Coronary artery (tissue), 2 donors: ENCODE measurements around the gene AFG3L2.

Source experiments
- DNase-seq: peaks from one replicate; pipeline ENCODE4 v3.0.0-alpha.2; 2017; ENCODE audit warnings: low spot score
- H3K27ac ChIP-seq, 2 donors: fragments of 200-600 bp; sonication (generic); one replicate each; pipeline ENCODE4 v1.5.1; 2016 to 2019
- H3K4me3 ChIP-seq: fragments of 200-600 bp; sonication (generic); 2 replicates; pipeline ENCODE4 v1.5.1; 2016; ENCODE audit warnings: mild to moderate bottlenecking, moderate library complexity
- CTCF ChIP-seq: fragments of 200-600 bp; sonication (generic); IDR thresholded peaks from one replicate; pipeline ENCODE4 v1.5.1; 2019; ENCODE audit warnings: antibody characterized with exemption

AFG3L2 gene

DNA sequence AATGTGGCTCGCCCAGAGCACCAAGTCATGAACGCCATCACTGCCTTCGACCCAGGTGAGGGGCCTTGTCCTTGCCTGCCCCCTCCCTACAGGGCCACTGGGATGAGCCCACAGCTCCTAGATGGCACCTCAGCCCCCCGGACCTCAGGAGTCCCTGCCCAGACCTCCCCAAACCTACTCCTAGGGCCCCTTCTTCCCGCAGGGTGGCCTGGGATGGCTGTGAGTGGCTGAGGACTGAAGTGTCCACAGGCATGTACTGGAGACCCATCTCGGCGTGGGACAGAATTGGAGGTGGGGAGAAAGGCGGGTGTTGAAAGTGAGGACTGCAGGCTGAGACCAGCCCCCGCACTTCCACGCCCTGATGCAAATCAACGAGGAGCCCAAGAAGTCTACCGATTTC lies 71.8 kb downstream of the AFG3L2 start:
- Histone ChIP-seq H3K27ac (no peak overlapping the region), H3K4me3 (no peak overlapping the region)
- TF ChIP-seq CTCF, result no peak
- DNase-seq, result peak; percentile 72

- TF ChIP-seq CTCF, result no peak
- peak; percentile 71 for DNase-seq
- H3K4me3 ChIP-seq, result no peak overlapping the region
- no peak overlapping the region for H3K27ac ChIP-seq
These were observed 72.4 kb downstream of the AFG3L2 start for GRCh38 chr18:12304351-12305210.

DNA sequence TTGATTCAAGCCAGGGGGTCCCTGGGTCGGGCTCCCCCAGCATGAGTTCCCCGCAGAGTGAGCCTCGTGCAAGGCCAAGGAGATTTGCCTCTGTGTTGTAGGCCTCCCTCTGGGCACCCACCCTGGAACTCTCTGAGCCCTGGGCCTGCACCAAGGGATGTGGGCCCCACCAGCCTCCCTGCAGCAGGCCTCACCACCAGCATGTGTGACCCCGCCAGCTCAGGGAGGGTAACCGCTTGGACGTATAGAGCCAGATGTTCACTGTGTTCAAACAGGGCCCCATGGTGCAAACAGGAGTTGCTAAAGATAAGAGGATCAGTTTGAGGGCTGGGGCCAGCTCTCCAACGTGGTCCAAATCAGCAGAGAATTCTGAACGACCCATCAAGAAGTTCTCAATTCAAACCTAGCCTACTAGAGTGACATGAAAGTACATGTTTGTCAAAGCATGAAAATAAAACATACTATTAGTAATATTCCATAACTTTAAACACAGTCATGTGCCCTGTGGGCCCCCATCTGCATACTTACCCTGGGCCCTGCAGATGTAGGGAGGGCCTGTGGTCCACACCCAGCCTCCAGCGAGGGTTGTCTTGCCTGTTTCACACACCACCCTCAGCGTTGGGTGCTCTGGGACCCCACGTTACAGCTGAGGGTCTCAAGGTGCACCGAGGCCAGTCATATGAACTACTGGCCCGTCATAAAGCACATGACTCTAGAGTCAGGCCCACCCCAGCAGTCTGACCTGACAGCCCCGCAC lies 74.5 kb downstream of the AFG3L2 start:
- no peak for TF ChIP-seq CTCF
- H3K4me3 ChIP-seq, result no peak overlapping the region
- DNase-seq, result peak; percentile 47
- no peak overlapping the region for H3K27ac ChIP-seq

GRCh38 chr18:12301263-12302005 lies 75.6 kb downstream of the AFG3L2 start:
- Histone ChIP-seq H3K4me3 (no peak overlapping the region), H3K27ac (no peak overlapping the region)
- TF ChIP-seq CTCF, result no peak
- DNase-seq, result no peak

- DNase-seq, result no peak
- no peak overlapping the region for H3K4me3 ChIP-seq
These were observed 77.2 kb downstream of the AFG3L2 start for GRCh38 chr18:12299862-12300261.

DNA sequence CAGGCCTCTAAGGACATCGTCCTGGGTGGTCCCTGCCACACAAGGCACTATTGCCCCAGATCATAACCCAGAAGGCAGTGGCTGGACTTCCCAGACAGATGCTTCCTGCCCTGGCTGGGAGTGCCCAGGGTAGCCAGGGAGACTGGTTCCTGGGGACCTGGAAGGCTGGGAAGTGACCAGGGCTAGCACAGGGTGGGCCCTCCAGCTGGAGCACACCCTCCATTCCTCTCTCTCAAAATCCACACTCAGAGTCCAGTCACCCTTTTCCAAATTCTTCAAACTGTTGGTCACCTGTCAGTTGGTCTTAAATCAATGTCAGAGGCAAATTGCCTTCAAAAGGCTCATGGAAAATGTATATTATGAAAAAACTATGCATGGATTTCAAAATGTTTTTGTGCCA lies 80.6 kb downstream of the AFG3L2 start:
- DNase-seq, result no peak
- no peak overlapping the region for H3K27ac ChIP-seq
- no peak for TF ChIP-seq CTCF
- no peak overlapping the region for H3K4me3 ChIP-seq

More at GRCh38 chr18:12299862-12300261, 77.2 kb downstream of the AFG3L2 start:
- no peak for TF ChIP-seq CTCF
- H3K27ac ChIP-seq, result no peak overlapping the region
